Stimulated activated effector memory CD8-positive, alpha-beta T cell treated with anti-CD3 and anti-CD28 coated beads, Interleukin-12 subunit alpha, Interleukin-12 subunit beta, amount 100 ng/mL, for 72 hours (primary cell): ENCODE measurements around the gene DCUN1D3.
"Not testable (repeated sequence)": the region's sequence is repeated elsewhere in the genome, so short reads cannot be mapped to it uniquely, and the experiment has no call there.

ENCODE experiments used
- ATAC-seq: fragments of 150-1000 bp; cut with Tn5 transposase; 2 replicates; pipeline ENCODE4 v1.10.0; 2021
- DNase-seq, 2 donors: peaks; one replicate each; pipeline ENCODE4 v3.0.0; 2021 to 2022; ENCODE audit warnings: low spot score in 2 of 2
- H3K27ac Mint-ChIP-seq: one replicate; pipeline ENCODE4 v1.8.0; 2022; ENCODE audit warnings: mild to moderate bottlenecking, mixed read lengths
- H3K36me3 Mint-ChIP-seq: one replicate; pipeline ENCODE4 v1.8.0; 2022; ENCODE audit warnings: mild to moderate bottlenecking, mixed read lengths
- H3K4me1 Mint-ChIP-seq: one replicate; pipeline ENCODE4 v1.8.0; 2022; ENCODE audit warnings: mixed read lengths
- H3K4me3 Mint-ChIP-seq: one replicate; pipeline ENCODE4 v1.8.0; 2022; ENCODE audit warnings: mild to moderate bottlenecking, mixed read lengths
- H3K9me3 Mint-ChIP-seq: one replicate; pipeline ENCODE4 v1.8.0; 2022; ENCODE audit warnings: mixed read lengths

The DCUN1D3 gene

GRCh38 chr16:20866145-20866772 is 33.9 kb downstream of the DCUN1D3 start:
- Mint-ChIP-seq H3K4me1 (peaks cover 65% of the 10 kb centered on the region), H3K27ac (peak overlapping the region; percentile 96), H3K36me3 (peaks cover 26% of the 10 kb centered on the region), H3K9me3 (no peaks in the 10 kb centered on the region), H3K4me3 (peak overlapping the region; percentile 37)
- peak; percentile 80 for ATAC-seq
- no peak for DNase-seq

DNA sequence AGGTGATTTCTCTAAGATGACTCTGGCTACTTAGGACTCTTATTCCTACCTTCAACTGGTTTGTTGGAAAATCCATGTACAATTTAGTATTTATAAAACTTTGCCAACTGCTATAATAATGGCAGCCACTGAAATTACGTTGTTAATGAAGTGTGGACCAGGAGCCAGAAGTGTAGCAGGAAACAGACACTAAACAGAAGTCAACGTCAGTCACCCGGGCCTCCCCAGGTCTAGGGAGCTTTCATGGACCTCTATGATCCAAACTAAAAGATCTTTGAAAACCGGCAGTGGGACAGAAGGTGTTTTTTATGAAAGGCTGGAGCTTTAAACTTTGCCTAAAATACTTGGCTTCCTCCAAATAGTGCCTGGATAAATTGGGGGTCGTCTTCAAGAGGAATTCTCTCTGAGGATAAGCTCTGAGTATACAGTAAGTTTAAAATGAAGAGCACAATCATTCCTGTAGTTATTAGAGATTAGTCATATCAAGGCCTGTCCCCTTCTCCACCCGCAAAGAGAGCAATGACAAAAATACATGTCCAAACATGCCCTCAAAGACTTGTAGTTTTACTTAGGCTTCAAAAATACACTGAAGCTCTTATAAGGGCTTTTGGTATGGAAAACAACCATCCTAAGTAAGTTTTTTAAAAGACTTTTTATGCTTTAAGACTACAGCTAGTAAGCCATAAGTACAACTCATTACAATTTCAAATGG is 34.6 kb downstream of the DCUN1D3 start:
- H3K4me1 Mint-ChIP-seq, result peaks cover 59% of the 10 kb centered on the region
- H3K36me3 Mint-ChIP-seq, result peaks cover 26% of the 10 kb centered on the region
- peak; percentile 95 for ATAC-seq

GRCh38 chr16:20864376-20864775 is 35.8 kb downstream of the DCUN1D3 start:
- H3K27ac Mint-ChIP-seq, result peak overlapping the region; percentile 96
- ATAC-seq, DNase-seq, H3K4me3 Mint-ChIP-seq, H3K9me3 Mint-ChIP-seq: not testable (repeated sequence)
- H3K4me1 Mint-ChIP-seq, result peaks cover 58% of the 10 kb centered on the region
- peaks cover 38% of the 10 kb centered on the region for H3K36me3 Mint-ChIP-seq

More for the DNA sequence above, 34.6 kb downstream of the DCUN1D3 start:
- peak overlapping the region; percentile 96 for H3K27ac Mint-ChIP-seq
- peak overlapping the region; percentile 37 for H3K4me3 Mint-ChIP-seq
- H3K9me3 Mint-ChIP-seq, result no peaks in the 10 kb centered on the region
- no peak for DNase-seq

GRCh38 chr16:20862162-20862960 is 37.8 kb downstream of the DCUN1D3 start:
- Mint-ChIP-seq H3K36me3 (peaks cover 51% of the 10 kb centered on the region), H3K4me1 (peaks cover 43% of the 10 kb centered on the region), H3K27ac (peak overlapping the region; percentile 40), H3K9me3 (no peaks in the 10 kb centered on the region), H3K4me3 (no peak overlapping the region)
- DNase-seq (no peak), ATAC-seq (no peak)

DNA sequence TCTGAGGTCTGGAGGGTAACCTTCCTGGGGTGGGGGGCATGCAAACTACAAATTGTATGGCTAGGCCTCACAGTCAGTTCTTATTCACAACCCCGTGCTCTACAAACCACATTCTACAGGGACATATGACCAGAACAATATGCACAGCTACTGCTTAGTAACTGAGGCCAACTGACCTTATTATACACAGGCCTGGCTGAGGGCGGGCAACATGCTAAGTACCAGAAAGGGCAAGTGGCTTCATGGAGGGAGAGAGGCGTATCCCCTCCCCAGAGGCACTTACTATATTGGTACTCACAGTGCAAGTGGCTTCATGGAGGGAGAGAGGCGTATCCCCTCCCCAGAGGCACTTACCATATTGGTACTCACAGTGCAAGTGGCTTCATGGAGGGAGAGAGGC is 39.2 kb downstream of the DCUN1D3 start:
- Mint-ChIP-seq H3K4me1 (peaks cover 29% of the 10 kb centered on the region), H3K27ac (peak overlapping the region; percentile 35), H3K36me3 (peaks cover 55% of the 10 kb centered on the region)
- H3K4me3 Mint-ChIP-seq, ATAC-seq, DNase-seq, H3K9me3 Mint-ChIP-seq: not testable (repeated sequence)

- Mint-ChIP-seq H3K4me1 (peaks cover 25% of the 10 kb centered on the region), H3K4me3 (no peak overlapping the region), H3K27ac (peak overlapping the region; percentile 35), H3K36me3 (peaks cover 55% of the 10 kb centered on the region), H3K9me3 (no peaks in the 10 kb centered on the region)
- ATAC-seq, result no peak
- no peak for DNase-seq
Observed at GRCh38 chr16:20860361-20860760, 39.8 kb downstream of the DCUN1D3 start.

DNA sequence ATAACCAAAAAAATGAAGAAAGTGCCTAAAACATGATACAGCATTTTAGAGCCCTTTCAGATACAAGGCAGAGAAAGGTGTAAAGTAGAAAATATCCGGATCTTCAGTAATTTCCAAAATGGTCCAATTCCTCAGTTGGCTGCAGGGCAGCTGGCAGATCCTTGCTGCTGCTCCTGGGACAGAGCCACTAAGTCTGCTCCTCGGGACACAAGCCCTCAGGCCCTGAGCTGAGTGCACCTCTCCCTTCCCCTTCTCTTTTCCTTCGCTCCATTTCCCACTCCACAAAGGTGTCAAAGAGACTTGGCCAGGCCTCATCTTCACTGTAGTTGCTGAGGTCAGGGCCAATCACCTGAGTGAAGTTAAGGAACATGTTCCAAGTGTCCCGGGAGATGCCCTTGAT is 40.5 kb downstream of the DCUN1D3 start:
- H3K4me1 Mint-ChIP-seq, result peaks cover 24% of the 10 kb centered on the region
- H3K9me3 Mint-ChIP-seq, result no peaks in the 10 kb centered on the region
- ATAC-seq, result no peak
- no peak for DNase-seq
- no peak overlapping the region for H3K4me3 Mint-ChIP-seq
- peak overlapping the region; percentile 35 for H3K27ac Mint-ChIP-seq
- H3K36me3 Mint-ChIP-seq, result peaks cover 61% of the 10 kb centered on the region

DNA sequence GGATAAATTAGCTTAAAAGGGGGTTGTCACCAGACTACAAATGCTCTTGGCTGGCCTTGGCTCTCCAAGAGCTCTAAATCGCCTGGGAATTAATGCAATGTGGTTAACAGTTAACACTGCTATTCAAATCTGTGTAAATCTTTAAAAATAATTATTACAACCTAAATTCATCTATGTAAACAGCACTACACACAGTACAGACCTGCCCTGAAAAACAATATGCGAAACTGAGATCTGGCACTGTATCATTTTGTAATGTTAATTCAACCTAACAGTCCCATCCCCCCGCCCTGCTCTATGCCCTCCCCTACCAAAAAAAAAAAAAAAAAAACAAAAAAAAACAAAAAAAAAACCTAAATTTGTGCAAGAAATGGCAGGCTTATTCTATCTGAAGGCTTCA is 40.9 kb downstream of the DCUN1D3 start:
- Mint-ChIP-seq H3K9me3 (no peaks in the 10 kb centered on the region), H3K36me3 (peaks cover 64% of the 10 kb centered on the region), H3K4me1 (peaks cover 20% of the 10 kb centered on the region), H3K4me3 (no peak overlapping the region), H3K27ac (no peak overlapping the region)
- DNase-seq (no peak), ATAC-seq (no peak)

DNA sequence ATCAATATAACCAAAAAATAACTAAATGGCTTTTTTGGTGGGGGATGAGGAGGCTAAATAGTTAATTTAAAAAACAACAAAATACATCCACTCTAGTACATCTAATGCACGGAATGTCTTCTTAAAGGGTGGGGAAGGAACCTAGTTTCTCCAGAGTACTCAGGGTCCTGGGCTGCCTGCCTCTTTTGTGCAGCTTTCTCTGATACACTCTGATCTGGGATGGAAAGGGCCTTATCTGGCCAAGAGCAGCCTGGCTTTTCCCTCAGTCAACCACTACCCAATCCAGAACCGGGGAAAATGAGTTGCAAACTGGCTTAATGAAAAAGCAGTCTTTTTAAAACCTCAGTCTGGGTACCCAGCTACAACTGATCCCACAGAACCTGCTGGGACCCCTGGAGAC is 42.9 kb downstream of the DCUN1D3 start:
- Mint-ChIP-seq H3K36me3 (peaks cover 65% of the 10 kb centered on the region), H3K4me1 (peaks cover 6% of the 10 kb centered on the region), H3K4me3 (no peak overlapping the region), H3K9me3 (no peaks in the 10 kb centered on the region), H3K27ac (no peak overlapping the region)
- ATAC-seq (no peak), DNase-seq (no peak)

DNA sequence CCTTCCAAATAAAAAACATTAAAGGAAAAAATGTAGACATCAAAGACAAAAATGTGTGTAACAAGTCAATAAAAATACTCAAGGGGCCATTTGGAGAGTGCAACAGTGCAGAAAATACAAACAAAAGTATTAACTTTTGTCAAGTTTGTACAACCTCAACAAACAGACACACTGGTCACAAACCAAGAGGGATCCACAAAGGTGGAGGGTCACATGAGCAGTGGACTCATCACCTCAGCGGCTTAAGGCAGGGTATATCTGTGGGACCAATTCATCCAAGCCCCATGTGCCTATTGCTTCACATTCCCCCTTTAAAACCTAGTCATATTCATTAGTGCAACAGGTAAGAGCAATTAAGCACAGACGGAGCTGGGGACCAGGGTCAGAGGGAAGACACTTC is 45.2 kb downstream of the DCUN1D3 start:
- Mint-ChIP-seq H3K4me3 (no peak overlapping the region), H3K4me1 (peaks cover 6% of the 10 kb centered on the region), H3K27ac (no peak overlapping the region), H3K36me3 (peaks cover 44% of the 10 kb centered on the region), H3K9me3 (no peaks in the 10 kb centered on the region)
- no peak for ATAC-seq
- no peak for DNase-seq

GRCh38 chr16:20853981-20854620 is 46.1 kb downstream of the DCUN1D3 start:
- Mint-ChIP-seq H3K36me3 (peaks cover 36% of the 10 kb centered on the region), H3K27ac (peak overlapping the region; percentile 32), H3K4me3 (no peak overlapping the region), H3K9me3 (no peaks in the 10 kb centered on the region), H3K4me1 (peaks cover 6% of the 10 kb centered on the region)
- no peak for DNase-seq
- ATAC-seq, result no peak

DNA sequence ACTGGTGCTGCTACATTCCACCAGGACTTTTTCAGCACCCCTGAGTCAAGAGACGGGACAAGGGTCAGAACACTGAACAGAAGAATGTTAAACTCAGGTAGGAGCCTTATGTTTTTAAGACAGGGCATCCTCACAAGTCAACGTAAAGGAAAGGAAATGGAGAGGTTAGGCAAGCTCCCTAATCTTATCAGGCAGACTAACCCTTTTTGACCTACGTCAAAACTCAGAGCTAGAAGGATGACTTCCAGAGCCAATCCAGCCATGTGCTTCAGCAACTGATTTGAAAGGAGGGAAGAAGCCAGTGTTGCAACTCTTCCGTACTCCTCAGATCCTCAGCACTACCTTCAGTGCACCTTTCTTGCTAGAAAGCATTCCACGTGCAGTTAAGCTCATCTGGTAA is 47.0 kb downstream of the DCUN1D3 start:
- Mint-ChIP-seq H3K4me3 (no peak overlapping the region), H3K4me1 (peaks cover 6% of the 10 kb centered on the region), H3K36me3 (peaks cover 31% of the 10 kb centered on the region), H3K27ac (peak overlapping the region; percentile 32), H3K9me3 (no peaks in the 10 kb centered on the region)
- DNase-seq (no peak), ATAC-seq (no peak)

DNA sequence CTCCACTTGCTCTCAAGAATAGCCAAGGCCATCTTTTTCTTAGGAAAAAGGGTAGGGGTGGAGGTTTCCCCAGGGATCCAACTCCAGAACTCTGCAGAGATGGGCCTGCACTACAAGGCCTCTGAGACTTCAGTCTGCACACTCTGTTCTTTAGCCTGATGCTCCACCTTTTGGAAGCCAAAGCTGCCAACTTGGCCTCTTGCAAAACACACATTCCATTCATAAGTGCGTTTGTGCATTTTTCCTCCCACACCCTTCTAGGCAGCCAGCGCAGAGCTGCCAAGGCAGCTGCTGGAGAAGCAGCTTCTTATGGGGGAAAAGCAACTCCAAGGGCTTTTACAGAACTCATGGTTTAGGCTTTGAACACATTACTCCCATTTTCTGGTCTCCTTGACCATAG is 48.6 kb downstream of the DCUN1D3 start:
- H3K9me3 Mint-ChIP-seq, result no peaks in the 10 kb centered on the region
- H3K27ac Mint-ChIP-seq, result peak overlapping the region; percentile 34
- no peak overlapping the region for H3K4me3 Mint-ChIP-seq
- ATAC-seq (no peak), DNase-seq (no peak)
- H3K4me1 Mint-ChIP-seq, result peaks cover 6% of the 10 kb centered on the region
- peaks cover 18% of the 10 kb centered on the region for H3K36me3 Mint-ChIP-seq

DNA sequence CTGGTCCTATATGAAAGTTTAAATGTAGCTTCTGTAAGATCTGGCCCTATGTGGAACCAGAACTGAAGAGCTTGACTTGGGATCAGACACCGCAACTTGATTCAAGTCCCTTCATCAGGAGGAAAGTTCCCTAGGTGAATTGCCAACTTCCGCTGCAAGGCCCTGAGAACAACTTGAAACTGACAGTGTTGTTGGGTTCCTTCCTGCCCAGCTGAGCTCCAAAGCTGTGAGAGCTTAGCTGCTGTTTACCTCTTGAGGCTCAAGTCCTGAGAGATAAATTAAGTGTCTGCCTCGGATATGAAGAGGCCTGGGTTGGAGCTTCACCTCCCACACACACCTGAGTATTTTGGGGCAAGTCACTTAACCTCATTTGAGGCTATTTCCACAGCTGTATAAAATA is 49.2 kb downstream of the DCUN1D3 start:
- H3K9me3 Mint-ChIP-seq, result no peaks in the 10 kb centered on the region
- H3K27ac Mint-ChIP-seq, result peak overlapping the region; percentile 24
- peaks cover 6% of the 10 kb centered on the region for H3K4me1 Mint-ChIP-seq
- DNase-seq (no peak), ATAC-seq (no peak)
- no peak overlapping the region for H3K4me3 Mint-ChIP-seq
- peaks cover 14% of the 10 kb centered on the region for H3K36me3 Mint-ChIP-seq
